Small intestine (tissue), 7 donors: Measurements from ENCODE around the gene DNPH1. TPM values are rescaled to one million over a fixed set of nuclear protein-coding genes. Genes with fewer than 3 reads are reported as not detected.

ENCODE experiments used
- DNase-seq, 2 donors: peaks; one replicate each; pipeline versions ENCODE4 v3.0.0 to v3.0.0-alpha.2; 2013
- FAIRE-seq: peaks from 2 replicates; lab custom pipeline; 2012; peaks lifted over from hg19 to GRCh38; lab: Jason Lieb, UNC
- H3K27ac ChIP-seq, 3 donors: one replicate each; pipeline ENCODE4 v1.5.1; 2013; ENCODE audit warnings: low read length in 2 of 3, mild to moderate bottlenecking in 2 of 3, control low read depth in 1 of 3, inconsistent platforms in 1 of 3, low read depth in 1 of 3, moderate library complexity in 1 of 3
- H3K27me3 ChIP-seq, 3 donors: one replicate each; pipeline ENCODE4 v1.6.1; 2013; ENCODE audit warnings: low read length in 3 of 3, inconsistent platforms in 1 of 3; ENCODE audit not compliant: control insufficient read depth in 3 of 3, insufficient read depth in 3 of 3
- H3K36me3 ChIP-seq, 3 donors: one replicate each; pipeline ENCODE4 v1.6.1; 2013; ENCODE audit warnings: low read length in 3 of 3, inconsistent platforms in 1 of 3, low read depth in 1 of 3, mild to moderate bottlenecking in 1 of 3, moderate library complexity in 1 of 3; ENCODE audit not compliant: control insufficient read depth in 3 of 3, insufficient read depth in 2 of 3
- H3K4me1 ChIP-seq, 3 donors: one replicate each; pipeline ENCODE4 v1.6.1; 2013; ENCODE audit warnings: low read length in 2 of 3, inconsistent platforms in 1 of 3, low read depth in 1 of 3, mild to moderate bottlenecking in 1 of 3, moderate library complexity in 1 of 3; ENCODE audit not compliant: control insufficient read depth in 3 of 3, insufficient read depth in 2 of 3
- H3K4me3 ChIP-seq, 3 donors: one replicate each; pipeline ENCODE4 v1.5.1; 2013; ENCODE audit warnings: low read length in 3 of 3, control low read depth in 1 of 3, inconsistent platforms in 1 of 3, low read depth in 1 of 3, mild to moderate bottlenecking in 1 of 3, moderate library complexity in 1 of 3
- H3K9me3 ChIP-seq, 2 donors: one replicate each; pipeline ENCODE4 v1.6.1; 2013; ENCODE audit warnings: low read depth in 1 of 2, low read length in 1 of 2; ENCODE audit not compliant: control insufficient read depth in 2 of 2, insufficient read depth in 1 of 2
- WGBS, 3 donors: extraction: QIAGEN DNeasy Blood & Tissue Kit; methylation state at CpG; one replicate each; pipeline ENCODE4 v1.1.7; 2013; 5-methylcytosine and 5-hydroxymethylcytosine counted together
- polyA plus RNA-seq, 4 donors: library from polyadenylated mRNA; stranded (reverse) in 3 of 4; unstranded in 1 of 4; fragments of 200-250 nt in 3 of 4; fragments of 120-200 nt in 1 of 4; gene quantifications; one replicate each; pipeline versions ENCODE4 v1.2.1 to v1.2.3, GENCODE V29; 2013
- donor health status: healthy with polysubstance abuse.
- donor health status: control.
- donor health status: control.
- donor health status: Bipolar disorder and iron deficiency.
- donor health status: healthy.

DNPH1 gene
- polyA plus RNA-seq, 4 donors, result 192 to 370 (median 327) TPM

DNA sequence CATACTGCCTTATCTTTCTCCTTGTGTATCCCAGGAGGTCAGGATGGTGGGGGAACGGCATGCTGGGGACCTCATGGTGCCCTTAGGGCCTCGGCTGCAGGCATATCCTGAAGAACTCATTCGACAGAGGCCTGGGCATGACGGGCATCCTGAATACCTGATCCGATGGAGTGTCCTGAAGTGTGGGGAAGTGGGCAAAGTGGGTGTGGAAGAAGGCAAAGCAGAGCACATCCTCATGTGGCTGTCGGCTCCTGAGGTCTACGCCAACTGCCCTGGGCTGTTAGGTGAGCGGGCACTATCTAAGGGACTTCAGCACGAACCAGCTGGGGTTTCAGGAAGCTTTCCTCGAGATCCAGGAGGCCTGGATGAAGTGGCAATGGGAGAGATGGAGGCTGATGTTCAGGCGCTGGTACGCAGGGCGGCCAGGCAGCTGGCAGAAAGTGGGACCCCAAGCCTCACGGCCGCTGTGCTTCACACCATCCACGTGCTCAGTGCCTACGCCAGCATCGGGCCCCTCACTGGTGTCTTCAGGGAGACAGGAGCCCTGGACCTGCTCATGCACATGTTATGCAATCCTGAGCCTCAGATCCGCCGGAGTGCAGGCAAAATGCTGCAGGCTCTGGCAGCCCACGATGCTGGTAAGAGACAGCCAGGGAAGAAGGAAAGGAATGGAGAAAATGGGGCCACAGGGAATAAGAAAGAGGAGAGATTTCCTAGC is 44.9 kb downstream of the DNPH1 start:
- peaks cover 7 to 56% (median 14%) of the 10 kb centered on the region in 3 donors for H3K36me3 ChIP-seq
- WGBS, 3 donors, result 94 to 95% (median 94%) methylated on average over 20 to 21 of the region's 21 CpGs
- H3K27ac ChIP-seq, result no peak overlapping the region
- FAIRE-seq, result no peak
- DNase-seq, result no peak
- peaks cover 0 to 7% (median 2%) of the 10 kb centered on the region in 3 donors for H3K4me1 ChIP-seq
- H3K27me3 ChIP-seq, result no peaks in the 10 kb centered on the region
- H3K4me3 ChIP-seq, result no peak overlapping the region
- H3K9me3 ChIP-seq, result no peaks in the 10 kb centered on the region

DNA sequence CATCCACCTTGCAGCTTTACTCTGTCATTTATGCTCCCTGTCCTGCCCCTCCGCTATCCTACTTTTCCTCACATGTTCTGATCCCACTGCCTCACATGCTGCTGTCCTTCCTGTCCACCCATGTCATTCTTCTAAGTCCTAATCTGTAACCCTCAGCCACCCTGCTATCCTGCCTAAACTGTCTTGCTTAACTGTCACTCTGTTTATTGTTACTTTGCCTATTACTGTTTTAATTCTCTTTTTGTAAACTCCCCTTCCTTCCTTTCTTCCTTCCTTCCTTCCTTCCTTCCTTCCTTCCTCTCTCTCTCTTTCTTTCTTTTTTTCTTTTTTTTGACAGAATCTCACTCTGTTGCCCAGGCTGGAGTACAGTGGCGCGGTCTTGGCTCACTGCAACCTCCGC is 45.8 kb downstream of the DNPH1 start:
- FAIRE-seq, result no peak
- H3K27me3 ChIP-seq, result no peaks in the 10 kb centered on the region
- 94 to 99% (median 96%) methylated on average over 4 of the region's 4 CpGs for WGBS, 3 donors

DNA sequence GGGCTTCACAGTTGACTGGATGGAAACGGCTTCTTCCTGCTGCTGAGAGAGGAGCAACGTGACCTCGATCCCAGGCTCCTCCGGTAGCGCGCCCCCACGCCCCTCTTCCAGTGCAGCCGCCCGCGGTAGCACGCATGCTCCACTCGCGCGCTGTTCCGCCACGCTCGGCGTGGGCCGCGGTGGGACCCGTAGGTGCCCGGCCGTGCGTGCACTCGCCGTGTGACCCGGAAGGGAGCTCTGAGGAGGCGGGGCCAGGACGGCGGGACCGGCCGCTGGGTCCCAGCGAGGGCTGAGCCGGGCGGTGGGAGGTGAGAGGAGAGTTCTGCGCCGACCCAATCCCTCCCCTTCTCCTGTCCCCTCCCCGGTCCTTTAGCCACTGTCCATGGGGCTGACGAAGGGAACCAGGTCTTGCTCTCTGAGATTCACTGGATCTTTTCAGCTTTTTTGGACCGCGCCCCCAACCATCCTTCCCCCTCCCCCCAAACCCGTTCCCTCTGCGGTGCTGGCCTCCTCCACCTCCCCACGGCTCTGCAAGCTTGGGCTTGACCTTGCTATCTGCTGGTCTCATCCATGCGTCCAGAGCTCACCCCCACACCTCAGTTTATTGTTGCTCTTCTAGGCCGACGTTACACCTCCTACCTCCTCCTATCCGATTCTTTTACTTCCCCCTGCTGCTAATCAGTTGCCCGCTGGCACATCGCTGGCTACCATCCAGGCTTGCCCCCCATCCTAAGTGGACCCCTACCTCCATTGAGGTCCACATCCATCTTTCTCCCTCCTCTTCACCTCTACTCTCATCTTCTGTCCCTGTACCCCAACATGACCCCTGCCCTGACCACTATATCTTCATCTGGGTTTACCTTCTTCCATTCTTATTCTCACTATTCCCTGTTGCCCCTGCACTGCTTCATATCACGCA is 47.1 kb downstream of the DNPH1 start, which contains the start of gene CUL9:
TSS of gene CUL9 (plus strand) at position 255 of the 919 bp plus-strand sequence. CDS start 2,115 bp downstream, outside the sequence.
- FAIRE-seq (no peak), DNase-seq (peak; percentile 83 to 92)
- H3K36me3 ChIP-seq, result peaks cover 11 to 59% (median 18%) of the 10 kb centered on the region in 3 donors
- 0 to 1% (median 1%) methylated on average over 42 to 51 of the region's 51 CpGs for WGBS, 3 donors
- peak within 1 kb of the TSS; percentile 20 to 69 (median 64) for H3K27ac ChIP-seq
- no peaks in the 10 kb centered on the region for H3K9me3 ChIP-seq
- H3K4me1 ChIP-seq, result peaks cover 0 to 5% (median 2%) of the 10 kb centered on the region in 3 donors
- no peaks in the 10 kb centered on the region for H3K27me3 ChIP-seq
- H3K4me3 ChIP-seq, result peak within 1 kb of the TSS; percentile 71 to 86 (median 75)

More for the DNA sequence above, 45.8 kb downstream of the DNPH1 start:
- Histone ChIP-seq H3K27ac (no peak overlapping the region), H3K36me3 (peaks cover 11 to 59% (median 16%) of the 10 kb centered on the region in 3 donors), H3K4me3 (no peak overlapping the region), H3K4me1 (peaks cover 0 to 5% (median 2%) of the 10 kb centered on the region in 3 donors), H3K9me3 (no peaks in the 10 kb centered on the region)
- DNase-seq, result no peak

DNA sequence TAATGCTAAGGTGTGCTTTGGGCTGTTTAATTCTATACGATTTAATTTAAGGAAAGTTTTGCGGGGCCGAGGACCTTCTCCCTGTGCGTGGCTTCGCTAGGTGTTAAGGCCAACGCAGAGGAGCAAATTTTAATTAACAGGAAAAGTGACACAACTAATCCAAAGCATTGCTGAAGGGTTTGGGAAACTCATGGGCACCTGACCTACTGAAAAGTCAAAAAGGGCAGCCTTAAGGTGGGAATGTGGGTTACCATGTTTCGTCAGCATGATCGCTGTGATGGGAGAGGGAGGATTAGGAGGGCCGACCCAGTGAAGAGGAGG is 47.7 kb downstream of the DNPH1 start:
- 39 to 44% (median 40%) methylated on average over 9 of the region's 9 CpGs for WGBS, 3 donors

DNA sequence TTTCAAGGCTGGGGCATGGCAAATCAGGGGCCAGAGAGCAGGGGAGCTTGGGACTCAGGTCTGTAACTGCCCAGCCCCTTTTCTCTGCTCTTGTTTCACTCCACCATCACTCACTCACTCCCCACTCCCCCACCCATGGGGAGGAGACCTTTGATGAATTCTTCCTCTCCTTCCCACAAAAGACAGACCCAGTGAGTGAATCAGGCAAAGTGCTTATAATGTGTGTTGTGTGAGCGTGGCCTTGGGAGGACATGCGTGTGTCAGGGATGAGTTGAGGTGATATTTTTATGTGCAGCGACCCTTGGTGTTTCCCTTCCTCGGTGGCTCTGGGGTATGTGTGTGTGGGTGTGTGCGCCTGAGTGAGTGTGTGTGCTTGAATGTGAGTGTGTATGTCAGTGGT is 48.3 kb downstream of the DNPH1 start:
- H3K4me1 ChIP-seq, result peaks cover 0 to 5% (median 2%) of the 10 kb centered on the region in 3 donors
- H3K27me3 ChIP-seq, result no peaks in the 10 kb centered on the region
- no peaks in the 10 kb centered on the region for H3K9me3 ChIP-seq
- H3K36me3 ChIP-seq, result peaks cover 10 to 55% (median 13%) of the 10 kb centered on the region in 3 donors
- no peak overlapping the region for H3K4me3 ChIP-seq
- DNase-seq (peak in 1 of 2 donors; percentile 5), FAIRE-seq (no peak)
- H3K27ac ChIP-seq, result peak overlapping the region in 1 of 3 donors; percentile 27
- WGBS, 3 donors, result 67 to 78% (median 70%) methylated on average over 5 of the region's 5 CpGs

More for the DNA sequence above, 47.7 kb downstream of the DNPH1 start:
- H3K27me3 ChIP-seq, result no peaks in the 10 kb centered on the region
- peaks cover 0 to 5% (median 2%) of the 10 kb centered on the region in 3 donors for H3K4me1 ChIP-seq
- peak overlapping the region; percentile 43 to 86 (median 75) for H3K4me3 ChIP-seq
- H3K27ac ChIP-seq, result peak overlapping the region; percentile 9 to 69 (median 64)
- DNase-seq, result no peak
- no peaks in the 10 kb centered on the region for H3K9me3 ChIP-seq
- peaks cover 13 to 55% (median 16%) of the 10 kb centered on the region in 3 donors for H3K36me3 ChIP-seq
- no peak for FAIRE-seq

DNA sequence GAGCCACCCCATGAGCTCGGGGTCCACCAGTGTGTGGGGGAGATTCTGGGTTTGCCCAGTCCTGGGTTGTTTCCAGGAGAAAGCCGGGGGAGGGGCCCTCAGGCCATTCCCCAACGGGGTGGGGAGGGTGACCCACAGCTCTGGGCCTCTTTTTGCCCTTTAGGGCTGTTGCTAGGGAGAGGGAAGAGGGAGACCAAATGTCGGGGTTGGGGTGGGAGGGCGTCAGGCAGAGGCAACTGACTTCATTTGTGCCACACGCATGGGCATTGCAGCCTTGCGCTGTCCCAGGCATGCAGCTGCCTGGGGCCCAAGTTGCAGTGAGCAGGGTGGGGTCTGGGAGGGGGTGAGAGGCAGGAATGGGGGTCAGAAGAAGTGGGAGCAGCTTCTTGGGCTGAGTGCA is 49.2 kb downstream of the DNPH1 start:
- peaks cover 8 to 58% (median 11%) of the 10 kb centered on the region in 3 donors for H3K36me3 ChIP-seq
- H3K27ac ChIP-seq, result no peak overlapping the region
- H3K9me3 ChIP-seq, result no peaks in the 10 kb centered on the region
- H3K4me1 ChIP-seq, result peaks cover 2 to 9% (median 2%) of the 10 kb centered on the region in 3 donors
- no peak for FAIRE-seq
- no peak for DNase-seq
- no peak overlapping the region for H3K4me3 ChIP-seq
- 82 to 84% (median 83%) methylated on average over 7 of the region's 7 CpGs for WGBS, 3 donors
- H3K27me3 ChIP-seq, result no peaks in the 10 kb centered on the region

DNA sequence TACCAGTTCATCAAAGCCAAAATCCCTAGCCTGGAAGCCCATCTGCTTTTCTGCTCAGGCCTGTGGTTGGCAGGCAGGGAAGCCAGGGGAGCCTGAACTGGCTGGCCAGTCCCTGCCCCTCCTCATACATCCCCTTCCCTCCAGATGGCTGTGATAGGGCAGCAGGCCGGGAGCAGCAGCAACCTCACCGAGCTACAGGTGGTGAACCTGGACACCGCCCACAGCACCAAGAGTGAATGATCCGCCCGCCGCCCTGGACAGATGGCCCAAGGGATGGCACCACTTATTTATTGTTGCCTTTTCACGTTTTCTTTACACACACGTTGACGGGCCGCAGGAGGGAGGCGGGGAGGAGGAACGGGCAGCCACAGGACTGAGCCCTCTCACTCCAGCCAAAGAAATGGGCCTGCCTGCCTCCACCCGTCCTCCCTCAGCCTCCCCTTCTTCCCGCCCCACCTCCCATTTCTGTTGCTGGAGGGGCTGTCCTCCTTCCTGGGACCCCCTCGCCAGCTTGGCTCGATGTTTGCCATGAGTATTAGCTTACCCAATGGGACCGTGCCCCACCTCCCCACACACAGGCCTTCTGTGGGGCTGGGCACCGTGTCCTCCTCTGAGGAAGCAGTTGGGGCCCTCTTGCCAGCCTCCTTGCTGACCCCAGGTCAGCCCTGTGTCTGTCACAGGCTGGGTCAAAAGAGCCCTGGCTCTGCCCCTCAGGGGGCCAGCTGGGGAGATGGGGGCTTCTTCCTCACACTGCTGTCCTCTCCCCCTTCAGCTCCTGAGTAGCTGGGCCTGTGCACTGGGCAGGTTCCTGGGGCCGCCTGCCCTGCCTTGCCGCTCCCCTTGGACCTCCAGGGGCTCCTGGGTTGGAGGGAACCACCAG is 50.1 kb downstream of the DNPH1 start:
- FAIRE-seq (no peak), DNase-seq (no peak)
- Histone ChIP-seq H3K27ac (no peak overlapping the region), H3K27me3 (no peaks in the 10 kb centered on the region), H3K4me3 (no peak overlapping the region), H3K4me1 (peaks cover 2 to 16% (median 5%) of the 10 kb centered on the region in 3 donors), H3K9me3 (no peaks in the 10 kb centered on the region), H3K36me3 (peaks cover 8 to 53% (median 11%) of the 10 kb centered on the region in 3 donors)
- 91 to 92% (median 91%) methylated on average over 18 to 20 of the region's 20 CpGs for WGBS, 3 donors
